Neuronal stem cell (in vitro differentiated cells): ENCODE measurements around the gene PTPRM.

Source experiments
- DNase-seq: peaks from one replicate; pipeline ENCODE4 v3.0.0-alpha.2; 2013; ENCODE audit warnings: low spot score
- H2AFZ ChIP-seq: one replicate; pipeline ENCODE4 v1.6.1; 2013; ENCODE audit warnings: mild to moderate bottlenecking, low read length, inconsistent platforms
- H2AK5ac ChIP-seq: 2 replicates; pipeline ENCODE4 v1.6.1; 2013; ENCODE audit warnings: low read depth, mild to moderate bottlenecking, inconsistent platforms, low read length, moderate library complexity, mixed read lengths
- H2BK120ac ChIP-seq: 2 replicates; pipeline ENCODE4 v1.6.1; 2013; ENCODE audit warnings: low read depth, mild to moderate bottlenecking, inconsistent platforms, low read length, moderate library complexity, mixed read lengths
- H2BK12ac ChIP-seq: one replicate; pipeline ENCODE4 v1.6.1; 2013; ENCODE audit warnings: low read length, inconsistent platforms
- H2BK15ac ChIP-seq: 2 replicates; pipeline ENCODE4 v1.6.1; 2013; ENCODE audit warnings: mild to moderate bottlenecking, low read length, inconsistent platforms, mixed read lengths
- H2BK5ac ChIP-seq: one replicate; pipeline ENCODE4 v1.6.1; 2013; ENCODE audit warnings: inconsistent platforms, mild to moderate bottlenecking, low read length, moderate library complexity
- H3K14ac ChIP-seq: one replicate; pipeline ENCODE4 v1.6.1; 2013; ENCODE audit warnings: low read length, inconsistent platforms
- H3K18ac ChIP-seq: 2 replicates; pipeline ENCODE4 v1.6.1; 2013; ENCODE audit warnings: low read length, inconsistent platforms
- H3K23ac ChIP-seq: 2 replicates; pipeline ENCODE4 v1.6.1; 2013; ENCODE audit warnings: low read depth, mild to moderate bottlenecking, mixed read lengths, low read length, inconsistent platforms; ENCODE audit not compliant: poor library complexity
- H3K27ac ChIP-seq: replicated peaks from 3 replicates; pipeline ENCODE4 v1.5.1; 2013; ENCODE audit warnings: low read length, inconsistent platforms
- H3K27me3 ChIP-seq, 3 experiments: 2 replicates each; pipeline ENCODE4 v1.6.1; 2013; ENCODE audit warnings: low read length in 3 of 3, mild to moderate bottlenecking in 2 of 3, inconsistent platforms in 1 of 3, low read depth in 1 of 3, mixed read lengths in 1 of 3, moderate library complexity in 1 of 3; ENCODE audit not compliant: control insufficient read depth in 3 of 3, insufficient read depth in 3 of 3
- H3K36me3 ChIP-seq, 2 donors: replicated peaks in 1 of 2; 2 replicates each; pipeline ENCODE4 v1.6.1; 2013; ENCODE audit warnings: low read length in 2 of 2; ENCODE audit not compliant: control insufficient read depth in 2 of 2, insufficient read depth in 2 of 2
- H3K4ac ChIP-seq: 2 replicates; pipeline ENCODE4 v1.6.1; 2013; ENCODE audit warnings: inconsistent platforms, mild to moderate bottlenecking, low read length, moderate library complexity
- H3K4me1 ChIP-seq, 2 donors: 1 replicate in 1 of 2; 2 replicates in 1 of 2; pipeline ENCODE4 v1.6.1; 2013; ENCODE audit warnings: low read length in 2 of 2, low read depth in 1 of 2; ENCODE audit not compliant: control insufficient read depth in 2 of 2, insufficient read depth in 1 of 2
- H3K4me2 ChIP-seq: one replicate; pipeline ENCODE4 v1.6.1; 2013; ENCODE audit warnings: mild to moderate bottlenecking, low read length, inconsistent platforms; ENCODE audit not compliant: insufficient read depth, poor library complexity, severe bottlenecking
- H3K4me3 ChIP-seq, 2 donors: 2 replicates each; pipeline ENCODE4 v1.5.1; 2013; ENCODE audit warnings: low read length in 2 of 2, mild to moderate bottlenecking in 2 of 2, inconsistent platforms in 1 of 2, moderate library complexity in 1 of 2
- H3K79me1 ChIP-seq: one replicate; pipeline ENCODE4 v1.6.1; 2013; ENCODE audit warnings: low read depth, mild to moderate bottlenecking, inconsistent platforms, low read length, moderate library complexity
- H3K9ac ChIP-seq: one replicate; pipeline ENCODE4 v1.6.1; 2013; ENCODE audit warnings: mild to moderate bottlenecking, low read depth, low read length, inconsistent platforms; ENCODE audit not compliant: poor library complexity
- H3K9me3 ChIP-seq, 2 donors: replicated peaks in 1 of 2; 2 replicates each; pipeline versions ENCODE3 to v1.6.1; 2013; ENCODE audit warnings: low read length in 2 of 2, mild to moderate bottlenecking in 2 of 2, inconsistent platforms in 1 of 2, low read depth in 1 of 2, mixed read lengths in 1 of 2, moderate library complexity in 1 of 2; ENCODE audit not compliant: control insufficient read depth in 2 of 2, insufficient read depth in 1 of 2
- H4K8ac ChIP-seq: one replicate; pipeline ENCODE4 v1.6.1; 2013; ENCODE audit warnings: low read depth, mild to moderate bottlenecking, inconsistent platforms, low read length, moderate library complexity
- H4K91ac ChIP-seq: one replicate; pipeline ENCODE4 v1.6.1; 2013; ENCODE audit warnings: low read length, low read depth, mild to moderate bottlenecking, inconsistent platforms; ENCODE audit not compliant: poor library complexity
- WGBS, 2 donors: extraction: QIAGEN DNeasy Blood & Tissue Kit; methylation state at CpG; one replicate each; pipeline ENCODE4 v1.1.7; 2013; ENCODE audit warnings: missing lambda C conversion rate in 2 of 2, mixed read lengths in 1 of 2; ENCODE audit not compliant: insufficient read length in 2 of 2, insufficient replicate concordance in 1 of 2; ENCODE audit errors: extremely low coverage in 2 of 2; 5-methylcytosine and 5-hydroxymethylcytosine counted together

Gene PTPRM

DNA sequence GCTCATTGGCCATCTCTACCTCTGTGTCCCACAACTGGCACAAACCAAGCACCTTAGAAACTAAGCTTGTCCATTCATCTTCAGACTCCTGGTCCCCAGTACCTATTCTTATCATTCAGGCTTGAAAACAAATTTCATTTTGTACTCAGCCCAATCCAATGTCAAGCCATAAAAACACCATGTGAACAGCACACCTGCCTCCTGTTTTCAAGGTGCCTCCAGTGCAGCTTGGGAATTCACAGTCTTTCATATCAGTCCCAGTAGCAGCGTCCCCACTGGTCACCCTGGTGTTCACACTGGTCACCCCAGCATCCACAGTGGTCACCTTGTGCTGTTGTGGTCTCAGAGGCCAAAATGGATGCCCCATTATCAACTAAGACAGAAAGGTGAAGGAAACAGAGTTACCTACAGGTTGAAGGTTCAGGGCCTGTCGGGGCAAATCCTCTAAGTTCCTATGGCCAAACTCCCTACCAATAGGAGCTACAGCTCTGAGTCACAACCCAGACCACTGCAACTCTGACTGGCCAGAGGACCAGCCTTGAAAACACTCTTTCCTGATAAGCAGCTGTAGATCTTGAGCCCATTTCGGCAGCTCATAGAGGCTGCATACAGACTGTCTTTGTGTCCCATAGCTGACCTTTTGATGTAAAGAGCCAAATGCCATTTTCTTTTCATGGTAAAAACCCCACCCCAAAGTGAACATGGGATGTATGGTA is 782.6 kb downstream of the PTPRM start:
- H3K14ac ChIP-seq = no peak overlapping the region
- no peak for DNase-seq
- no peak overlapping the region for H2BK15ac ChIP-seq
- H3K79me1 ChIP-seq = no peaks in the 10 kb centered on the region
- H3K23ac ChIP-seq = no peak overlapping the region
- no peak overlapping the region for H3K18ac ChIP-seq
- no peak overlapping the region for H3K4ac ChIP-seq
- no peak overlapping the region for H2AFZ ChIP-seq
- H4K8ac ChIP-seq = no peak overlapping the region
- no peak overlapping the region for H2BK5ac ChIP-seq
- H3K9ac ChIP-seq = no peak overlapping the region
- no peak overlapping the region for H2BK120ac ChIP-seq
- no peak overlapping the region for H3K4me2 ChIP-seq
- H3K36me3 ChIP-seq = no peaks in the 10 kb centered on the region
- H3K4me3 ChIP-seq = no peak overlapping the region
- no peaks in the 10 kb centered on the region for H3K27me3 ChIP-seq
- no peak overlapping the region for H2BK12ac ChIP-seq
- no peak overlapping the region for H3K27ac ChIP-seq
- H2AK5ac ChIP-seq = no peak overlapping the region
- H3K4me1 ChIP-seq = peaks cover 0 to 2% of the 10 kb centered on the region in 2 donors
- H3K9me3 ChIP-seq = peaks cover 0 to 2% of the 10 kb centered on the region in 2 donors
- H4K91ac ChIP-seq = no peak overlapping the region
- WGBS, 2 donors = no CpG with 5 or more reads among the region's 3 CpGs

DNA sequence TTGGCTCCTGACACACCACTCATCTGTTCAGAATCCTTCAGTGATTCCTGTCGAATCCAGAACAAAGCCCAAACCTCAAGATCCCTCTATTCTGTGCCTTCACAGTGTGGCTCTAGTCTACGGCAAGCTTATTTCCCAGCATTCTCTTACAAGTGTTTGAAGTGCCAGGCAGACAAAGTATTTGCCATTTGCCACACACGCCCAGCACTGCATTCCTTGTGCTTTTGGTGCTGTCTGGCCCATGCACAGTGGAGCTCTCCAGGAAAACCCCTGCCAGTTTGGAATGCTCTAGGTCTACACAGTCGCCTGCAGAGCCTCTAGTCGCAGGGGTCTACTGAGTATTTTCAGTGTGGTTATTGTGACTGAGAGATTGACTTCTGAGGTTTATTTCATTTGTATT is 783.5 kb downstream of the PTPRM start:
- Histone ChIP-seq H2AFZ (no peak overlapping the region), H3K4me2 (no peak overlapping the region), H4K91ac (no peak overlapping the region), H2BK12ac (no peak overlapping the region), H3K79me1 (no peaks in the 10 kb centered on the region), H2BK120ac (no peak overlapping the region), H3K27me3 (no peaks in the 10 kb centered on the region), H2BK15ac (no peak overlapping the region), H2AK5ac (no peak overlapping the region), H3K27ac (no peak overlapping the region), H3K9ac (no peak overlapping the region), H3K9me3 (peaks cover 0 to 2% of the 10 kb centered on the region in 2 donors), H3K4me1 (peaks cover 0 to 2% of the 10 kb centered on the region in 2 donors), H2BK5ac (no peak overlapping the region), H3K36me3 (no peaks in the 10 kb centered on the region), H3K23ac (no peak overlapping the region), H3K4me3 (no peak overlapping the region), H4K8ac (no peak overlapping the region), H3K18ac (no peak overlapping the region), H3K4ac (no peak overlapping the region), H3K14ac (no peak overlapping the region)
- WGBS, 2 donors = no CpG with 5 or more reads among the region's 5 CpGs
- DNase-seq = no peak

DNA sequence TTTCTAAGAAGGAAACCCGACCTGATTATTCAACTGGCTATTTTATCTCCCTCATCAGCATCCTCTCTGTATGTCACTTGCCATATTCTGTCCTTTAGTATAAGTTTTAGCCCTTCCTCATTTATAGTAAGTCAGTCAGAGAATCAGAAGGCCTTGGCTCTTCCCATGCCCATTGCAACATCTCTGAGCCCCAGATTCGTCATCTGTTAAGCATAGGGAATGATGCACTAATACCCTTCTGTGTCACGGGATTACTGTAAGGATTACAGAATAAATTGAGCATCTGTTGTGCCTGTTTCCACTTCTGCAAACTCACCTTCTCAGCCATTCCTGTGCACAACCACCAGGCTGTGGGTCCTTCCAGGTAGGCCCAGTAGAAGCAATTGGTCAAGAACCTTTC is 784.0 kb downstream of the PTPRM start:
- Histone ChIP-seq H2AFZ (no peak overlapping the region), H2BK120ac (no peak overlapping the region)
- no CpG with 5 or more reads among the region's 3 CpGs for WGBS, 2 donors

DNA sequence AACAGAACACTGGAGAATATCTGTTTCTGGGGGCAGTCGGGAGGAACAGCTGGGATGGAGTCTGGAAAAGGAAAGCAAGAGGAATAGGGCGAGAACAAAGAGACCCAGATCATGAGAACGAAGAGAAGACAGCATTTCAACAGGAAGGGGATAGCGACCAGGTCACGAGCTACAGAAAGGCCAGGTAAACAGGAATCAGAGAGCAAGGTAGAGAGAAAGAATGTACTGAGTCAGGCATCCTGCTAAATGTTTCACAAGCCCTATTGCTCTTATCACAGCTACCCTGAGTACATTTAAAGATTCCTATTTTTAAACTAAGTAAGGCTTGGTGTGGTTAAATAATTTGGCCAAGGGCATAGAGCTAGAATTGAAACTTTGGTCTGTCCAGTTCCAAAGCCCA is 787.2 kb downstream of the PTPRM start:
- Histone ChIP-seq H2AFZ (no peak overlapping the region), H3K27me3 (no peaks in the 10 kb centered on the region), H4K8ac (no peak overlapping the region), H3K18ac (no peak overlapping the region), H3K9me3 (peaks cover 0 to 2% of the 10 kb centered on the region in 2 donors), H2BK15ac (no peak overlapping the region), H3K14ac (no peak overlapping the region), H3K4me2 (no peak overlapping the region), H2BK12ac (no peak overlapping the region), H3K27ac (no peak overlapping the region), H3K4me3 (no peak overlapping the region), H4K91ac (no peak overlapping the region), H3K79me1 (no peaks in the 10 kb centered on the region), H3K4me1 (peaks cover 8 to 18% of the 10 kb centered on the region in 2 donors), H3K9ac (no peak overlapping the region), H3K36me3 (no peaks in the 10 kb centered on the region), H2AK5ac (no peak overlapping the region), H3K23ac (no peak overlapping the region), H2BK5ac (no peak overlapping the region), H3K4ac (no peak overlapping the region), H2BK120ac (no peak overlapping the region)
- DNase-seq = no peak
- WGBS, 2 donors = no CpG with 5 or more reads among the region's 5 CpGs

More for the DNA sequence above, 784.0 kb downstream of the PTPRM start:
- H3K23ac ChIP-seq = no peak overlapping the region
- H2BK12ac ChIP-seq = no peak overlapping the region
- H4K91ac ChIP-seq = no peak overlapping the region
- H3K27me3 ChIP-seq = no peaks in the 10 kb centered on the region
- peaks cover 0 to 2% of the 10 kb centered on the region in 2 donors for H3K9me3 ChIP-seq
- no peak overlapping the region for H2BK15ac ChIP-seq
- no peak overlapping the region for H4K8ac ChIP-seq
- H3K9ac ChIP-seq = no peak overlapping the region
- no peak overlapping the region for H2BK5ac ChIP-seq
- H3K36me3 ChIP-seq = no peaks in the 10 kb centered on the region
- H3K4me3 ChIP-seq = no peak overlapping the region
- H2AK5ac ChIP-seq = no peak overlapping the region
- H3K4me2 ChIP-seq = no peak overlapping the region
- H3K4me1 ChIP-seq = peaks cover 0 to 2% of the 10 kb centered on the region in 2 donors
- no peak overlapping the region for H3K27ac ChIP-seq
- H3K4ac ChIP-seq = no peak overlapping the region
- no peak overlapping the region for H3K18ac ChIP-seq
- no peak for DNase-seq
- H3K79me1 ChIP-seq = no peaks in the 10 kb centered on the region
- H3K14ac ChIP-seq = no peak overlapping the region
